ENCODE results near the gene MBP.
"Not testable (repeated sequence)": the region's sequence is repeated elsewhere in the genome, so short reads cannot be mapped to it uniquely, and the experiment has no call there.

MBP gene

GRCh38 chr18:76962851-76963250 lies 169.7 kb downstream of the MBP start:
- no peak for DNase-seq

- no peak for DNase-seq
Measured at GRCh38 chr18:76960528-76961035, 172.0 kb downstream of the MBP start.

- no peak for DNase-seq
Measured at GRCh38 chr18:76959605-76960004, 173.0 kb downstream of the MBP start.

GRCh38 chr18:76958692-76959341 lies 173.8 kb downstream of the MBP start:
- DNase-seq = no peak

GRCh38 chr18:76957384-76958355 lies 174.9 kb downstream of the MBP start:
- DNase-seq = no peak

GRCh38 chr18:76956648-76957047 lies 175.9 kb downstream of the MBP start:
- DNase-seq = no peak

GRCh38 chr18:76955524-76956170 lies 176.9 kb downstream of the MBP start:
- no peak for DNase-seq

- DNase-seq = no peak
Measured at GRCh38 chr18:76953583-76954233, 178.9 kb downstream of the MBP start.

- no peak for DNase-seq
Measured at GRCh38 chr18:76953156-76953555, 179.4 kb downstream of the MBP start.

- no peak for DNase-seq
Measured at GRCh38 chr18:76952747-76953146, 179.8 kb downstream of the MBP start.

- no peak for DNase-seq
Measured at GRCh38 chr18:76951456-76952247, 180.9 kb downstream of the MBP start.

GRCh38 chr18:76948345-76948744 lies 184.2 kb downstream of the MBP start:
- DNase-seq = no peak

- not testable (repeated sequence) for DNase-seq
Measured at GRCh38 chr18:76944346-76944745, 188.2 kb downstream of the MBP start.

GRCh38 chr18:76943542-76944339 lies 188.8 kb downstream of the MBP start:
- DNase-seq = no peak

GRCh38 chr18:76941284-76941683 lies 191.3 kb downstream of the MBP start:
- no peak for DNase-seq

GRCh38 chr18:76938619-76939018 lies 194.0 kb downstream of the MBP start:
- no peak for DNase-seq

- no peak for DNase-seq
Measured at GRCh38 chr18:76937597-76937996, 195.0 kb downstream of the MBP start.

- no peak for DNase-seq
Measured at GRCh38 chr18:76936877-76937276, 195.7 kb downstream of the MBP start.

- DNase-seq = no peak
Measured at GRCh38 chr18:76935722-76936337, 196.8 kb downstream of the MBP start.

GRCh38 chr18:76932026-76932819 lies 200.4 kb downstream of the MBP start:
- DNase-seq = no peak
